Left lung (tissue), 10 donors: ENCODE results near the gene IGF1R. TPM values are rescaled to one million over a fixed set of nuclear protein-coding genes. Genes with fewer than 3 reads are reported as not detected.

Experiments used
- ATAC-seq: fragments of 200-7000 bp; cut with Tn5 transposase; one replicate; pipeline ENCODE4 v1.9.1; 2020; ENCODE audit warnings: moderate library complexity
- DNase-seq, 4 donors: peaks; one replicate each; pipeline ENCODE4 v3.0.0-alpha.2; 2013 to 2020
- H3K27ac ChIP-seq, 2 donors: fragments of 200-600 bp; sonication (generic) in 1 of 2; one replicate each; pipeline versions ENCODE4 v1.5.0 to v1.8.0; 2020 to 2021
- H3K27me3 ChIP-seq, 2 donors: fragments of 200-600 bp; sonication (generic) in 1 of 2; one replicate each; pipeline versions ENCODE4 v1.5.0 to v1.8.0; 2020 to 2021
- H3K36me3 ChIP-seq, 2 donors: fragments of 200-600 bp; sonication (generic) in 1 of 2; one replicate each; pipeline versions ENCODE4 v1.5.0 to v1.8.0; 2020 to 2021
- H3K4me1 ChIP-seq, 2 donors: fragments of 200-600 bp; one replicate each; pipeline ENCODE4 v1.8.0; 2021
- H3K4me3 ChIP-seq, 2 donors: fragments of 200-600 bp; sonication (generic) in 1 of 2; one replicate each; pipeline versions ENCODE4 v1.5.0 to v1.8.0; 2020 to 2021; ENCODE audit warnings: mild to moderate bottlenecking in 1 of 2
- H3K9me3 ChIP-seq, 2 donors: fragments of 200-600 bp; sonication (generic) in 1 of 2; one replicate each; pipeline versions ENCODE4 v1.5.0 to v1.8.0; 2020 to 2021
- intact Hi-C, 2 donors: fragments of 100-400 bp; cut with DNase I; formaldehyde crosslinking; loops; one replicate each; pipeline versions ENCODE4 v1.11.2 to v1.14.2; 2022
- polyA plus RNA-seq, 6 donors: library from polyadenylated mRNA; unstranded; fragments of 120-200 nt; gene quantifications; one replicate each; pipeline ENCODE4 v1.2.1, GENCODE V29; 2013; ENCODE audit not compliant: insufficient read length in 6 of 6
- total RNA-seq, 2 donors: library from RNA; stranded (reverse); fragmentation: NEBNext Ultra II Directional; extraction: Animal tissue kit (Norgen Biotek cat#: 25700); gene quantifications; one replicate each; pipeline ENCODE4 v1.2.1, GENCODE V29; 2021
- TF ChIP-seq, protein P1 (sequence below), 2 donors: fragments of 200-600 bp; sonication (generic) in 1 of 2; IDR thresholded peaks; one replicate each; pipeline versions ENCODE4 v1.5.0 to v1.8.0; 2021; ENCODE audit warnings: antibody characterized with exemption in 2 of 2
- donor health status: DM: no; HTN: yes; CAD: no.
- donor health status: DM: no; HTN: no; CAD: no.

IGF1R gene
- total and polyA plus RNA-seq, 8 donors: 32.0 to 41.0 (median 37.0) TPM

DNA sequence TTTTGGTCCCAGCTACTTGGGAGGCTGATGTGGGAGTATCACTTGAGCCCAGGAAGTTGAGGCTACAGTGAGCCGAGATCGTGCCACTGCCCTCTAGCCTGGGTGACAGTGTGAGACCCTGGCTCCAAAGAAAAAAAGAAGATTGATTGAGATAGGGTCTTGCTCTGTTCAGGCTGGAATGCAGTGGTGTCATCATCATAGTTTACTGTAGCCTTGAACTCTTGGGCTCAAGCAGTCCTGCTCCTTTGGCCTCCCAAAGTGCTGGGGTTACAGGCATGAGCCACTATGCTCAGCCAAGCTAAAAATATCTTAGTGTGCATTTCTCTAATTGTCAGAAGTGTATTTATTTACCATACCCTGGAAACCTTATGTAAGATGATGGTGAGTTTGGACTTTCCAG, 43.9 kb downstream of the IGF1R start:
- ATAC-seq: no peak

DNA sequence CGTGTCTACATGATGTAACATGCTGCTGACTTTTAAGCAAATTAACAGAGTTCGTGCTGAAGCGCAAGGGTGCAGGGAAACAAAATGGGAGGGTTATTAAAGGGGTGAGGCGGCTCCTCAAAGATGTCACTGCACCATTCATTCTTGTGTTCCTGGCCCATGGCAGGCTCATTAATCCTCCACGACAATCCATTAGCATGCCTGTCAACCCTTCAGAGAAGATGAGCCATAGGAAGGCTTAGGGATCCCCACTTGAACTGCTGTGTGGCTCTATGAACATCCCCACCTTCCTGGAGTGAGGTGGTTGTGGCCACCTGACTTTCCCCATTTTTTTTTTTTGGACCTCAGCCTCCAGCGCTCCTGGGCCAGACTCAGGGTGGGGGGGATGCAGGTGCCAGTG, 45.8 kb downstream of the IGF1R start:
- DNase-seq (no peak), ATAC-seq (no peak)
- no peaks in the 10 kb centered on the region for H3K9me3 ChIP-seq
- H3K36me3 ChIP-seq: no peaks in the 10 kb centered on the region
- no peak overlapping the region for H3K4me3 ChIP-seq
- peaks cover 3 to 11% of the 10 kb centered on the region in 2 donors for H3K4me1 ChIP-seq
- H3K27me3 ChIP-seq: no peaks in the 10 kb centered on the region
- TF ChIP-seq, protein P1, sequence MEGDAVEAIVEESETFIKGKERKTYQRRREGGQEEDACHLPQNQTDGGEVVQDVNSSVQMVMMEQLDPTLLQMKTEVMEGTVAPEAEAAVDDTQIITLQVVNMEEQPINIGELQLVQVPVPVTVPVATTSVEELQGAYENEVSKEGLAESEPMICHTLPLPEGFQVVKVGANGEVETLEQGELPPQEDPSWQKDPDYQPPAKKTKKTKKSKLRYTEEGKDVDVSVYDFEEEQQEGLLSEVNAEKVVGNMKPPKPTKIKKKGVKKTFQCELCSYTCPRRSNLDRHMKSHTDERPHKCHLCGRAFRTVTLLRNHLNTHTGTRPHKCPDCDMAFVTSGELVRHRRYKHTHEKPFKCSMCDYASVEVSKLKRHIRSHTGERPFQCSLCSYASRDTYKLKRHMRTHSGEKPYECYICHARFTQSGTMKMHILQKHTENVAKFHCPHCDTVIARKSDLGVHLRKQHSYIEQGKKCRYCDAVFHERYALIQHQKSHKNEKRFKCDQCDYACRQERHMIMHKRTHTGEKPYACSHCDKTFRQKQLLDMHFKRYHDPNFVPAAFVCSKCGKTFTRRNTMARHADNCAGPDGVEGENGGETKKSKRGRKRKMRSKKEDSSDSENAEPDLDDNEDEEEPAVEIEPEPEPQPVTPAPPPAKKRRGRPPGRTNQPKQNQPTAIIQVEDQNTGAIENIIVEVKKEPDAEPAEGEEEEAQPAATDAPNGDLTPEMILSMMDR (IDR thresholded peaks at IDR 0.05): no peak
- no peak overlapping the region for H3K27ac ChIP-seq
- intact Hi-C loops: no loop called here

More for the DNA sequence above, 43.9 kb downstream of the IGF1R start:
- DNase-seq: no peak
- no peak overlapping the region for H3K27ac ChIP-seq
- H3K36me3 ChIP-seq: no peaks in the 10 kb centered on the region
- H3K4me3 ChIP-seq: no peak overlapping the region
- H3K4me1 ChIP-seq: peaks cover 3 to 5% of the 10 kb centered on the region in 2 donors
- no peaks in the 10 kb centered on the region for H3K27me3 ChIP-seq
- TF ChIP-seq, protein P1 (IDR thresholded peaks at IDR 0.05): no peak
- intact Hi-C loops: no loop called here
- H3K9me3 ChIP-seq: no peaks in the 10 kb centered on the region

DNA sequence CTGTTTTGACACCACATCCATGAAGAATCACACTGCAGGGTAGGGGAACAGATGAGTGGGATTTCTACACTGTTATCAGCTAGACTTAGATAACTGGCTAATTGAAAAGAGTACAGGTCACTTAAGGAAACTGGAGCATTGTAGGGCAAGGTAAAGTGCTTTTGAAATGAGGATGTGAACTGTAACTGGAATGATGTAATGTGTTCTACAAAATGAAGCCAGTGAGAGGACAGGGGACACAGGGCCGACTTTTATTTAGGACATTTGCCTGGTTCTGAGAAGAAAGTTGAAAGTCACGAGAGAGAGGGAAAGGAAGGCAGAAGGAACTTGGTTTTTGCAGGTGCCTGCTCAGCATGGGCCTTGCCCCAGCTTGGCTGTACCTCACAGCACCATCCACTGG, 50.5 kb downstream of the IGF1R start:
- DNase-seq (no peak), ATAC-seq (no peak)
- intact Hi-C loops: no loop called here
- H3K4me1 ChIP-seq: peaks cover 8 to 25% of the 10 kb centered on the region in 2 donors
- TF ChIP-seq, protein P1 (IDR thresholded peaks at IDR 0.05): no peak
- H3K27ac ChIP-seq: no peak overlapping the region
- H3K4me3 ChIP-seq: no peak overlapping the region
- H3K27me3 ChIP-seq: no peaks in the 10 kb centered on the region
- H3K9me3 ChIP-seq: no peaks in the 10 kb centered on the region
- H3K36me3 ChIP-seq: no peaks in the 10 kb centered on the region

DNA sequence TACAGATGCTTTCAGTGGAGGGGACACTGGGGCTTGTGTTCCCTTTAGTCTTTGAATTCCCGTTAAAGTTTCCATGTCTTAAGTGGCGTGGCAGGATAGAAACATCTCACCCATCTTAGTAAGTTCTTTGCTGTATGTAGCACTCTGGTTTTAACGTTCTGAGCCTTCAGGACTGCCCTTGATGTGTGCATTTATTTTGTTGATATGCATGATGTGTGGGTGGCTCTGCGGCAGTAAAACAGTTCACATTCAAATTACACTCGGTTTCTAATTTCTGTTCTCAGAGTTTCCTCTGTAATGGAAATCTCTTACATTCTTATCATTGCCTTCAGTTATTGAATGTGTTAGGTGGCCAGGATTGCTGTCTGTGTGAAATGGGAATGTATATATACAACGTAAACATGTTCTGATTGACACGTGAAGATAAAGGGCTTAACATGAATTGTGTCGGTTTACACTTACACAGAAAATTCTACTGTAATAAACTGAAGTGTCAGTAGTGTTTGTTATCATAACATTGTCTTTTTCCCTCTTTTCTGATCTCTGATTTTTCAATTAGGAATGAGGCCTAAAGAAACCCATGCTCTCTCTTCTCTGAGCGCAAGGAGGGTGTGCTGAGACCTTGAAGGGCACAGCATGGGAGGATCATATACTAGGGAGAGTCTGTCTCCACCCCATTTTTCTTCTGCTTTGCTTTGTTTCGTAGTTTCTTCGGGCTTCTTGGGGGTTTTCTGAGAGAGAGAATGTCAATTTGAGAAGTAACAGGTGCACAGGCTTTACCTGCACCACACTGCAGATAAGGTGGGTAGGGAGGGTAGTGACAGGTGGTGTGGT, 51.5 kb downstream of the IGF1R start:
- no peaks in the 10 kb centered on the region for H3K27me3 ChIP-seq
- H3K4me3 ChIP-seq: no peak overlapping the region
- TF ChIP-seq, protein P1 (IDR thresholded peaks at IDR 0.05): no peak
- DNase-seq: no peak
- intact Hi-C loops: no loop called here
- H3K9me3 ChIP-seq: no peaks in the 10 kb centered on the region
- peaks cover 8 to 28% of the 10 kb centered on the region in 2 donors for H3K4me1 ChIP-seq
- H3K36me3 ChIP-seq: no peaks in the 10 kb centered on the region
- no peak overlapping the region for H3K27ac ChIP-seq
- no peak for ATAC-seq

DNA sequence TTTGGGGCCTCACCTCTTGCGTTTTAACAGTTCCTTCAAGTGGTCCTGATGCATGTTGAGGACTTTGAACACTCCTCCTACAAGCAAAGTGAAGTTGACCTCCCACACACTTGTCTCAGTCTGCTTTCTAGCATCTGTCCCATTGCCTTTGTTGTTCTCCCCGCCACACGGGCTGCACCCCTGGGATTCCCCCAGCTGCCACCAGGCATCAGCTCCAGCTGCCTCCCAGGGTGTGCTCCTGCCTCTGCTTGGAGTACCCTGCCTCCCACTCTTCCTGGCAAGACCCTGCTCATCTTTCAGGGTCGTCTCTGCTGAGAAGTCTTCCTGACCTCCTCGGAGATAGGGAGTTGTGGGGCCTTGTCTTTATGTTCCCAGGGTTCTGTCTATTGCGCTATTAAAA, 52.2 kb downstream of the IGF1R start:
- intact Hi-C loops: no loop called here
- TF ChIP-seq, protein P1 (IDR thresholded peaks at IDR 0.05): no peak
- H3K4me1 ChIP-seq: peaks cover 8 to 28% of the 10 kb centered on the region in 2 donors
- DNase-seq (no peak), ATAC-seq (no peak)
- no peaks in the 10 kb centered on the region for H3K36me3 ChIP-seq
- H3K4me3 ChIP-seq: no peak overlapping the region
- H3K9me3 ChIP-seq: no peaks in the 10 kb centered on the region
- H3K27me3 ChIP-seq: no peaks in the 10 kb centered on the region
- H3K27ac ChIP-seq: no peak overlapping the region
